ENCODE measurements around the gene GPR137C. TPM values are rescaled to one million over a fixed set of nuclear protein-coding genes. Genes with fewer than 3 reads are reported as not detected.

The GPR137C gene
- total RNA-seq, 1 donor from 2014 or later: 0.99 TPM

DNA sequence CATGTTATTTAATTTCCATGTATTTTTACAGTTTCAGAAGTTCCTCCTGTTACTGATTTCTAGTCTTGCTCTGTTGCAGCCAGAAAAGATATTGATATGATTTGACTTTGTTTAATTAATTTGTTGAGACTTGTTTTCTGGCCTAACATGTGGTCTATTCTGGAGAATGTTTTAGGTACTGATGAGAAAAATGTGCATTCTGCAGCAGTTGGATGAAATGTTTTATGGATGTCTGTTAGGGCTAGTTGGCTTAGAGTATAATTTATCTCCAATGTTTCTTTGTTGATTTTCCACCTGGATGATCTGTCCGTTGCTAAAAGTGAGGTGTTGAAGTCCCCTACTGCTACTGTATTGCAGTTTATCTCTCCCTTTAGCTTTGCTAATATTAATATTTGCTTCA is 54.4 kb downstream of the GPR137C start:
- Mint-ChIP-seq H3K27me3 (ENCODE audit: low read depth) (no peaks in the 10 kb centered on the region), H3K36me3 (ENCODE audit: low read depth) (peaks cover 16% of the 10 kb centered on the region), H3K27ac (ENCODE audit: unreplicated experiment) (no peak overlapping the region), H3K9me3 (ENCODE audit: low read depth) (peaks cover 20% of the 10 kb centered on the region), H3K4me3 (ENCODE audit: unreplicated experiment) (no peak overlapping the region), H3K4me1 (ENCODE audit: low read depth) (no peaks in the 10 kb centered on the region)
- DNase-seq (ENCODE audit: low spot score): no peak
- TF ChIP-seq, protein P1, sequence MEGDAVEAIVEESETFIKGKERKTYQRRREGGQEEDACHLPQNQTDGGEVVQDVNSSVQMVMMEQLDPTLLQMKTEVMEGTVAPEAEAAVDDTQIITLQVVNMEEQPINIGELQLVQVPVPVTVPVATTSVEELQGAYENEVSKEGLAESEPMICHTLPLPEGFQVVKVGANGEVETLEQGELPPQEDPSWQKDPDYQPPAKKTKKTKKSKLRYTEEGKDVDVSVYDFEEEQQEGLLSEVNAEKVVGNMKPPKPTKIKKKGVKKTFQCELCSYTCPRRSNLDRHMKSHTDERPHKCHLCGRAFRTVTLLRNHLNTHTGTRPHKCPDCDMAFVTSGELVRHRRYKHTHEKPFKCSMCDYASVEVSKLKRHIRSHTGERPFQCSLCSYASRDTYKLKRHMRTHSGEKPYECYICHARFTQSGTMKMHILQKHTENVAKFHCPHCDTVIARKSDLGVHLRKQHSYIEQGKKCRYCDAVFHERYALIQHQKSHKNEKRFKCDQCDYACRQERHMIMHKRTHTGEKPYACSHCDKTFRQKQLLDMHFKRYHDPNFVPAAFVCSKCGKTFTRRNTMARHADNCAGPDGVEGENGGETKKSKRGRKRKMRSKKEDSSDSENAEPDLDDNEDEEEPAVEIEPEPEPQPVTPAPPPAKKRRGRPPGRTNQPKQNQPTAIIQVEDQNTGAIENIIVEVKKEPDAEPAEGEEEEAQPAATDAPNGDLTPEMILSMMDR (IDR thresholded peaks at IDR 0.05): no peak

DNA sequence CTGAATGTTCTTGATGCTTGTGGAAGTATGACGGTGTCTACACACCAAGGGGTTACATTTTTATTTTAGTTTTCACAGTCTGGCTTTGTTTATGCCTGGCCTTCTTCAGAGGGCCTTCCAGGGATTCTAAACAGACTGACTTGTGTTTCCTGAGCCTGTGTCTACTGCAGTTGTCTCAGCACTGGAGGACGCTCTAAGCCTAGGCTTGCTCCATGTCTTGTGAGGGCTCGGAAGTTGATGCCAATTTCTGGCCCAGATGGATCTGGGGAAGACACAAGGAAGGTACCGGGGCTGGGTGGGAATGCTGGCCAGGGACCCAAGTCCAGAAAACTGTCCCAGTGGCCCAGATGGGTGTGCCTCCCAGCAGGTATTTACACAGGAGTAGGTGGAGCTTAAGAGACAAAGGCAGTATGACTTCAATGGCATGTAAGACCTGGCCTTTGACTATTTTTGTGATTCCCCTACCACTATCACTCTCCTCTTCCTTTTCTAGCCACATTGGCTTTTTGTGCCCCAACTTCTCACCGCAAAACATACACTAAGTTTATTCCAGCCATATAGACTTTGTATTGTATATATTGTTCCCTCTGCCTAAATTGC is 56.9 kb downstream of the GPR137C start:
- Mint-ChIP-seq H3K36me3 (ENCODE audit: low read depth) (peaks cover 10% of the 10 kb centered on the region), H3K27ac (ENCODE audit: unreplicated experiment) (no peak overlapping the region), H3K4me3 (ENCODE audit: unreplicated experiment) (no peak overlapping the region), H3K9me3 (ENCODE audit: low read depth) (peaks cover 14% of the 10 kb centered on the region), H3K27me3 (ENCODE audit: low read depth) (no peaks in the 10 kb centered on the region), H3K4me1 (ENCODE audit: low read depth) (no peaks in the 10 kb centered on the region)
- no peak for DNase-seq (ENCODE audit: low spot score)
- TF ChIP-seq, protein P1 (IDR thresholded peaks at IDR 0.05): no peak

DNA sequence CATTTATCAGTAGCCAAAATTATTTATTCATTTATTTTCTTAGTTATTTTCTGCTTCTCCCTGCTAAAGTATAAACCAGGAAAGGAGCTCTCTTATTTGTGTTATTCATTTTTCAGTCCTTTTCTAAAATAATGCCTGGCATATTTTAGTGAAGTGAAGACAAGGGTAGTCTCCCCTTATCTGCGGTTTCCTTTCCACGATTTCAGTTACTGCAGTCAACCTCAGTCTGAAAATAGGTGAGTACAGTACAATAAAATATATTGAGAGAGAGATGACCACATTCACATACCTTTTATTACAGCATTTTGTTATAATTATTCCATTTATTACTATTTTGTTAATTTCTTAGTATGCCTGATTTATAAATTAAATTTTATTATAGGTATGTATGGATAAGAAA is 57.6 kb downstream of the GPR137C start:
- Mint-ChIP-seq H3K9me3 (ENCODE audit: low read depth) (peaks cover 9% of the 10 kb centered on the region), H3K4me3 (ENCODE audit: unreplicated experiment) (no peak overlapping the region), H3K27me3 (ENCODE audit: low read depth) (no peaks in the 10 kb centered on the region), H3K36me3 (ENCODE audit: low read depth) (peaks cover 9% of the 10 kb centered on the region), H3K27ac (ENCODE audit: unreplicated experiment) (no peak overlapping the region), H3K4me1 (ENCODE audit: low read depth) (no peaks in the 10 kb centered on the region)
- DNase-seq (ENCODE audit: low spot score): no peak
- TF ChIP-seq, protein P1 (IDR thresholded peaks at IDR 0.05): no peak

DNA sequence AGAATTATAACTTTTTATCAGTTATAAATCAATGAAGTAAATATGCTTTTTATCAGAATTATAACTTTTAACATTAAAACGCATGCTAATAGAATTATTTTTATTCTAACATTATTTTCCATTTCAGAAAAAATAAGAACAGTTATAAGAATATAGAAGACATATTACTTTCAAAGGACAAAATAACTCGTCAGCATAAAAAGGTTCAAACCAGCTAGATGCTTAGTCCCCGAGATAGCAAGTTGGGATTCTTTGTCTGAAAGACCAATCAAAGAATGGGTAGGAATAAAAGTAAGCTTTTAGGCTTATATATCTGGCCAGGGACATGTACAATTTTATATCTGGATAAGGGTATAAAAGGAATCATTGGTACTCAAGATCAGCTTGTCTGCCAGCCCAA is 66.0 kb downstream of the GPR137C start:
- Mint-ChIP-seq H3K4me1 (ENCODE audit: low read depth) (no peaks in the 10 kb centered on the region), H3K36me3 (ENCODE audit: low read depth) (peaks cover 2% of the 10 kb centered on the region), H3K9me3 (ENCODE audit: low read depth) (no peaks in the 10 kb centered on the region)

DNA sequence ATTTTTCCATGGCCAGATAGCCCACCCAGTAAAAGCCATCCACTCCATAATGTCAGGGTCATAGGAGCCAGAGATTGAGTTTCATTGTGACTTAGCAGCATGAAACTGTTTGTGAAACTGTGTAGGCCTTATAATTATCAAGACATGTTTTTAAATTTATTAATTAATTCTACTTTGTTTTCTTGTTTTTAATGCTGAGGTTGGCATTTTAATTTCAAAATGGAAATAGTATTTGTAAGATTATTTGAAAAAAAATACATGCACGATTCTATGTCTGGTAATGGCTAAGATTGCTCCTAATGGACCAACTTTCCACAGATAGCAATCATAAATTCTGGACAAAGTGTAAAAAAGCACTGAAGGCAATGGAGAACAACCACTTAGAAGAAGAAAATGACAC is 67.1 kb downstream of the GPR137C start:
- Mint-ChIP-seq H3K4me3 (ENCODE audit: unreplicated experiment) (no peak overlapping the region), H3K36me3 (ENCODE audit: low read depth) (peaks cover 2% of the 10 kb centered on the region), H3K27me3 (ENCODE audit: low read depth) (no peaks in the 10 kb centered on the region), H3K9me3 (ENCODE audit: low read depth) (no peaks in the 10 kb centered on the region), H3K4me1 (ENCODE audit: low read depth) (no peaks in the 10 kb centered on the region), H3K27ac (ENCODE audit: unreplicated experiment) (no peak overlapping the region)
- no peak for DNase-seq (ENCODE audit: low spot score)
- TF ChIP-seq, protein P1 (IDR thresholded peaks at IDR 0.05): no peak

More for the DNA sequence above, 66.0 kb downstream of the GPR137C start:
- H3K27ac Mint-ChIP-seq (ENCODE audit: unreplicated experiment): no peak overlapping the region
- H3K27me3 Mint-ChIP-seq (ENCODE audit: low read depth): no peaks in the 10 kb centered on the region
- TF ChIP-seq, protein P1 (IDR thresholded peaks at IDR 0.05): no peak
- no peak for DNase-seq (ENCODE audit: low spot score)
- no peak overlapping the region for H3K4me3 Mint-ChIP-seq (ENCODE audit: unreplicated experiment)
